Adrenal gland (tissue), 5 donors: ENCODE results near the gene SLC25A45.

Source experiments
- CTCF ChIP-seq, 6 experiments: fragments of 450-650 bp in 4 of 6; fragments of 200-600 bp in 2 of 6; sonication (generic) in 1 of 6; IDR thresholded peaks; 1 replicate in 5 of 6; 2 replicates in 1 of 6; pipeline versions ENCODE4 v1.5.1 to v1.8.0; 2016 to 2021; ENCODE audit warnings: antibody characterized with exemption in 6 of 6, mild to moderate bottlenecking in 2 of 6, moderate library complexity in 1 of 6
- POLR2A ChIP-seq, 2 donors: fragments of 450-650 bp; IDR thresholded peaks; one replicate each; pipeline ENCODE4 v1.6.1; 2017; ENCODE audit warnings: antibody characterized with exemption in 2 of 2, mild to moderate bottlenecking in 2 of 2, moderate library complexity in 1 of 2
- donor health status: DM: no; HTN: no; CAD: no.

GRCh38 chr11:65329944-65330403 lies 52.5 kb downstream of the SLC25A45 start:
- TF ChIP-seq CTCF (IDR thresholded peaks at IDR 0.05) (peak; percentile 70 to 86 (median 82)), POLR2A (IDR thresholded peaks at IDR 0.05) (no peak)
